Ramos (cell line): ENCODE measurements around the gene CSGALNACT2.

Experiments used
- in situ Hi-C: fragments of 300-500 bp; cut with MboI; formaldehyde crosslinking; loops from one replicate; pipeline ENCODE4 v1.14.3; 2022; ENCODE audit warnings: low sequenced_read_pairs; ENCODE audit not compliant: unreplicated experiment

Gene CSGALNACT2

GRCh38 chr10:43223056-43223455, 84.8 kb downstream of the CSGALNACT2 start:
- in situ Hi-C loops = no loop called here

- in situ Hi-C loops = no loop called here
Observed at GRCh38 chr10:43224321-43224720, 86.1 kb downstream of the CSGALNACT2 start.

- in situ Hi-C loops = no loop called here
Observed at GRCh38 chr10:43225004-43225786, 87.0 kb downstream of the CSGALNACT2 start.

GRCh38 chr10:43225787-43226153, 87.5 kb downstream of the CSGALNACT2 start:
- in situ Hi-C loops = no loop called here

GRCh38 chr10:43226441-43226840, 88.2 kb downstream of the CSGALNACT2 start:
- in situ Hi-C loops = no loop called here

- in situ Hi-C loops = no loop called here
Observed at GRCh38 chr10:43226851-43227845, 88.9 kb downstream of the CSGALNACT2 start.

- in situ Hi-C loops = no loop called here
Observed at GRCh38 chr10:43227911-43228782, 89.9 kb downstream of the CSGALNACT2 start.

GRCh38 chr10:43228783-43229207, 90.5 kb downstream of the CSGALNACT2 start:
- in situ Hi-C loops = no loop called here

GRCh38 chr10:43229208-43230061, 91.2 kb downstream of the CSGALNACT2 start:
- in situ Hi-C loops = no loop called here

GRCh38 chr10:43230101-43230908, 92.1 kb downstream of the CSGALNACT2 start:
- in situ Hi-C loops = no loop called here

- in situ Hi-C loops = no loop called here
Observed at GRCh38 chr10:43230909-43231522, 92.8 kb downstream of the CSGALNACT2 start.

- in situ Hi-C loops = no loop called here
Observed at GRCh38 chr10:43231523-43232078, 93.4 kb downstream of the CSGALNACT2 start.

- in situ Hi-C loops = no loop called here
Observed at GRCh38 chr10:43233601-43234430, 95.6 kb downstream of the CSGALNACT2 start.

GRCh38 chr10:43234471-43235041, 96.3 kb downstream of the CSGALNACT2 start:
- in situ Hi-C loops = no loop called here
